Nephron (organoid): Measurements from ENCODE around the gene NECAB3.

Source experiments
- H3K27ac Mint-ChIP-seq, 3 experiments: 2 replicates each; pipeline ENCODE4 v1.8.0; 2020; ENCODE audit warnings: mixed read lengths in 3 of 3, mild to moderate bottlenecking in 2 of 3, moderate library complexity in 1 of 3
- H3K27me3 Mint-ChIP-seq: 2 replicates; pipeline ENCODE4 v1.8.0; 2021; ENCODE audit warnings: low read depth, mild to moderate bottlenecking, moderate library complexity, mixed read lengths
- H3K36me3 Mint-ChIP-seq: 2 replicates; pipeline ENCODE4 v1.8.0; 2020; ENCODE audit warnings: low read depth, mixed read lengths
- H3K4me1 Mint-ChIP-seq: 2 replicates; pipeline ENCODE4 v1.8.0; 2020; ENCODE audit warnings: mixed read lengths
- H3K4me3 Mint-ChIP-seq, 3 experiments: 2 replicates each; pipeline ENCODE4 v1.8.0; 2020; ENCODE audit warnings: mild to moderate bottlenecking in 3 of 3, mixed read lengths in 3 of 3, moderate library complexity in 2 of 3
- H3K9me3 Mint-ChIP-seq: 2 replicates; pipeline ENCODE4 v1.8.0; 2020; ENCODE audit warnings: mixed read lengths
- CTCF ChIP-seq, 3 experiments: fragments of 200-600 bp; sonication (generic); IDR thresholded peaks; one replicate each; pipeline ENCODE4 v1.5.0; 2021; ENCODE audit warnings: antibody characterized with exemption in 3 of 3; ENCODE audit not compliant: unreplicated experiment in 3 of 3

Gene NECAB3

GRCh38 chr20:33658510-33658909, 15.7 kb downstream of the NECAB3 start:
- H3K36me3 Mint-ChIP-seq = no peaks in the 10 kb centered on the region
- H3K4me1 Mint-ChIP-seq = peaks cover 6% of the 10 kb centered on the region
- no peaks in the 10 kb centered on the region for H3K27me3 Mint-ChIP-seq
- no peak for TF ChIP-seq CTCF (IDR thresholded peaks at IDR 0.05; ENCODE audit: unreplicated experiment in 3 of 3)
- H3K9me3 Mint-ChIP-seq = no peaks in the 10 kb centered on the region
- H3K4me3 Mint-ChIP-seq = no peak overlapping the region
- H3K27ac Mint-ChIP-seq = peak overlapping the region in 1 of 3 experiments; percentile 83

- no peaks in the 10 kb centered on the region for H3K27me3 Mint-ChIP-seq
- no peak for TF ChIP-seq CTCF (IDR thresholded peaks at IDR 0.05; ENCODE audit: unreplicated experiment in 3 of 3)
- H3K36me3 Mint-ChIP-seq = no peaks in the 10 kb centered on the region
- no peaks in the 10 kb centered on the region for H3K9me3 Mint-ChIP-seq
- no peak overlapping the region for H3K4me3 Mint-ChIP-seq
- H3K27ac Mint-ChIP-seq = no peak overlapping the region
- H3K4me1 Mint-ChIP-seq = peaks cover 12% of the 10 kb centered on the region
Measured at GRCh38 chr20:33657704-33658095, 16.5 kb downstream of the NECAB3 start.

- Mint-ChIP-seq H3K9me3 (no peaks in the 10 kb centered on the region), H3K27me3 (no peaks in the 10 kb centered on the region)
- TF ChIP-seq CTCF (IDR thresholded peaks at IDR 0.05; ENCODE audit: unreplicated experiment in 3 of 3) = no peak
Measured at GRCh38 chr20:33656783-33657703, 17.2 kb downstream of the NECAB3 start.

DNA sequence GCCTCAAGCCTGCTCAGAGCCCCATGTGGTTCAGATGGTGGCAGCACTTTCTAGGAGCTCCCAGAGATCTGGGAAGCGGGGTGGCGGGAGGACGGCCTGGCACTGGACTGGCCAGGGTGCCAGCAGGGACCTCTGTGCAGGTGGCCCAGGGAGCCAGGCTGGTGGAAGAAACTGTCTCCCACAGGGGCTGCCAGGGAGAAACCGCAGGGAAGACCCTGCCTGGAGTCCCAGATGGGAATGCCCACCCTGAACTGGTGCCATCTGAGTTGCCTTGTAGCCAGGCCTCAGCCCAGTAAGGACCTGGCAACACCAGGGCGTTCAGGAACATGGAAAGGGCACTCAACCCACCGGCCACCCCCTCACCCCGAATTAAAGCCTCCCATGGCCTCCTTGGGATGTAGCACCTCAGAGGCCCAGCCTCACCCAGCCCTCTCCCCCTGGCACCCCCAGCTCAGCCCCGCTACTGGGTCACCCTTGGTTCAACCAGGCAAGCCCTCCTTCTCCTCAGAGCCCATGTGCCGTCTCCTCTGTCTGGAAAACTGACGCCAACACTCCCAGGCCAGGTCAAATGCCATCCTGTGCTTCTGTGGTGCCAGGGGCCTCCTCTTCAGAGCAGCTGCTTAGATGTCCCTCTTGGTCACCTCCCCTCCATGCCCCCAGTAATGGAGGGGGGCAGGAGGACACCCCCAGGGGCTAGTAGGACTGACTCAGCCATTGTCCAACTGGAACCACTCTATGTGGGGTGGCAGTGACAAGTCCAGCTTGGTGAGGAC, 18.0 kb downstream of the NECAB3 start:
- no peak overlapping the region for H3K4me3 Mint-ChIP-seq
- H3K9me3 Mint-ChIP-seq = no peaks in the 10 kb centered on the region
- H3K4me1 Mint-ChIP-seq = peaks cover 12% of the 10 kb centered on the region
- no peak for TF ChIP-seq CTCF (IDR thresholded peaks at IDR 0.05; ENCODE audit: unreplicated experiment in 3 of 3)
- H3K27me3 Mint-ChIP-seq = no peaks in the 10 kb centered on the region
- no peaks in the 10 kb centered on the region for H3K36me3 Mint-ChIP-seq
- no peak overlapping the region for H3K27ac Mint-ChIP-seq

More at GRCh38 chr20:33656783-33657703, 17.2 kb downstream of the NECAB3 start:
- Mint-ChIP-seq H3K36me3 (no peaks in the 10 kb centered on the region), H3K4me3 (no peak overlapping the region), H3K27ac (no peak overlapping the region), H3K4me1 (peaks cover 12% of the 10 kb centered on the region)

DNA sequence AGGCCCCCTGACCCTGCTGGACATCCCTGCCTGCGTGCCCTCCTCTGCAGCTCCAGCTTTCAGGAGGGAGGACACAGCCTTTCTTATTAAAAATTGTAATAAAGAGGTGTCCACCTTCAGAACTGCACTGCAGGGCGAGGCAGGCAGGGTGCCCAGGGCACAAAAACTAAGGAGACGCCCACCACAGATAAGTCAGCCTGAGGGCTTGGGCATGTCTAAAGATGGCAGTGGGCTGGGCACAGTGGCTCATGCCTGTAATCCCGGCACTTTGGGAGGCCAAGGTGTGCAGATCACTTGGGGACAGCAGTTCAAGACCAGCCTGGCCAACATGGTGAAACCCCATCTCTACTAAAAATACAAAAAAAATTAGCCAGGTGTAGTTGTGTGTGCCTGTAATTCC, 19.1 kb downstream of the NECAB3 start:
- no peaks in the 10 kb centered on the region for H3K36me3 Mint-ChIP-seq
- peaks cover 12% of the 10 kb centered on the region for H3K4me1 Mint-ChIP-seq
- no peak overlapping the region for H3K4me3 Mint-ChIP-seq
- no peak for TF ChIP-seq CTCF (IDR thresholded peaks at IDR 0.05; ENCODE audit: unreplicated experiment in 3 of 3)
- H3K27ac Mint-ChIP-seq = peak overlapping the region; percentile 67 to 90 (median 84)
- no peaks in the 10 kb centered on the region for H3K27me3 Mint-ChIP-seq
- H3K9me3 Mint-ChIP-seq = no peaks in the 10 kb centered on the region
